HUES64 (cell line): ENCODE results near the gene GALR3.

Experiments
- H3K27ac ChIP-seq: 2 replicates; pipeline ENCODE4 v1.7.0; 2013; ENCODE audit warnings: low read depth, low read length, inconsistent platforms
- H3K27me3 ChIP-seq: 2 replicates; pipeline ENCODE4 v1.6.1; 2013; ENCODE audit warnings: mild to moderate bottlenecking, low read length; ENCODE audit not compliant: insufficient read depth
- H3K36me3 ChIP-seq: 2 replicates; pipeline ENCODE4 v1.6.1; 2013; ENCODE audit warnings: mild to moderate bottlenecking, low read length; ENCODE audit not compliant: insufficient read depth
- H3K4me1 ChIP-seq: 2 replicates; pipeline ENCODE4 v1.6.1; 2013; ENCODE audit warnings: mild to moderate bottlenecking, low read length, moderate library complexity; ENCODE audit not compliant: insufficient read depth
- H3K4me3 ChIP-seq: 2 replicates; pipeline ENCODE4 v1.5.1; 2013; ENCODE audit warnings: mild to moderate bottlenecking, low read length, moderate library complexity
- H3K9ac ChIP-seq: 2 replicates; pipeline ENCODE4 v1.6.1; 2013; ENCODE audit warnings: mild to moderate bottlenecking, low read depth, low read length
- H3K9me3 ChIP-seq: 2 replicates; pipeline ENCODE4 v1.6.1; 2013; ENCODE audit warnings: low read depth, low read length; ENCODE audit not compliant: insufficient read depth
- WGBS: fragments of 150-250, 120-280 bp; methylation state at CpG from one replicate; pipeline ENCODE4 v1.1.7; 2013; ENCODE audit warnings: missing lambda C conversion rate; 5-methylcytosine and 5-hydroxymethylcytosine counted together

The GALR3 gene

DNA sequence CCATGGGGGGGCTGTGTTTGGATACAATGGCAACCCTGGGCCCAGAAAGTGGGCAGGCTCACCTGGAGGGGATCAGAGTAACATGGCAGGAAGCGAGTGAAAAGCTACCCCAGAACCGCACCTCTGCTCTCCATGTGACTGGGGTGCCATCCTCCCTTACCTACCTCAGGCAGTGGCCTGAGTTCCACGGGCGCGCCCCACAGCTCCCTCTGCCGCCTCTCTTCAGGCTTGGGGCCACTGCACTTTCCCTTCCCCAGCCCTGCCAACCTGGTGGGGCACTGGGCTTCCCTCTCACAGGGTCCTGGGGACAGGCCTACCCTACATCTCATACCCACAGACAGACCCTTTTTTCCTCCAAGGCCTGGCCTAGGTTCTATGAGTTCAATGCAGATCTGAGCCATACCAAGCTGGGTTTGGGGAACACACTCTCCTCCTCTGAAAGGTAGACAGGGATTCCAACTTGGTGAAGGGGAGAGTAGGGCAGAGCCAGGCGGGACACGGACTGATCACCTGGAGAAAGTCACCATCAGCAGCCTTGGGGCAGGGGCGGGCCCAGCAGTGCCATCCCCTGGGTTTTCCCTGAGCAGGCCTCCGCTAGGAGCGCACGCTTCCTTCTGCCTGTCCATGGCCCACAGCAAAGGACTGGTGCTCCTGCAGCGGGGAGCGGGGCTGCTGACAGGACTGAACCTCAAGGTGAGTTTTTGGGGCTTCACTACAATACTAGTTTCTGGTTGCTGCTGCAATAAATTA lies 7.1 kb downstream of the GALR3 start:
- H3K4me1 ChIP-seq = no peaks in the 10 kb centered on the region
- H3K27me3 ChIP-seq = peaks cover 6% of the 10 kb centered on the region
- peaks cover 39% of the 10 kb centered on the region for H3K36me3 ChIP-seq
- H3K9me3 ChIP-seq = no peaks in the 10 kb centered on the region
- 89% methylated on average over 14 of the region's 14 CpGs for WGBS
- H3K9ac ChIP-seq = no peak overlapping the region
- no peak overlapping the region for H3K4me3 ChIP-seq
- H3K27ac ChIP-seq = no peak overlapping the region

- H3K9ac ChIP-seq = no peak overlapping the region
- H3K9me3 ChIP-seq = no peaks in the 10 kb centered on the region
- no peak overlapping the region for H3K4me3 ChIP-seq
- H3K36me3 ChIP-seq = peaks cover 39% of the 10 kb centered on the region
- WGBS = 94% methylated on average over 11 of the region's 11 CpGs
- no peak overlapping the region for H3K27ac ChIP-seq
- H3K27me3 ChIP-seq = no peaks in the 10 kb centered on the region
- no peaks in the 10 kb centered on the region for H3K4me1 ChIP-seq
These were observed 8.3 kb downstream of the GALR3 start for GRCh38 chr22:37831472-37831871.

DNA sequence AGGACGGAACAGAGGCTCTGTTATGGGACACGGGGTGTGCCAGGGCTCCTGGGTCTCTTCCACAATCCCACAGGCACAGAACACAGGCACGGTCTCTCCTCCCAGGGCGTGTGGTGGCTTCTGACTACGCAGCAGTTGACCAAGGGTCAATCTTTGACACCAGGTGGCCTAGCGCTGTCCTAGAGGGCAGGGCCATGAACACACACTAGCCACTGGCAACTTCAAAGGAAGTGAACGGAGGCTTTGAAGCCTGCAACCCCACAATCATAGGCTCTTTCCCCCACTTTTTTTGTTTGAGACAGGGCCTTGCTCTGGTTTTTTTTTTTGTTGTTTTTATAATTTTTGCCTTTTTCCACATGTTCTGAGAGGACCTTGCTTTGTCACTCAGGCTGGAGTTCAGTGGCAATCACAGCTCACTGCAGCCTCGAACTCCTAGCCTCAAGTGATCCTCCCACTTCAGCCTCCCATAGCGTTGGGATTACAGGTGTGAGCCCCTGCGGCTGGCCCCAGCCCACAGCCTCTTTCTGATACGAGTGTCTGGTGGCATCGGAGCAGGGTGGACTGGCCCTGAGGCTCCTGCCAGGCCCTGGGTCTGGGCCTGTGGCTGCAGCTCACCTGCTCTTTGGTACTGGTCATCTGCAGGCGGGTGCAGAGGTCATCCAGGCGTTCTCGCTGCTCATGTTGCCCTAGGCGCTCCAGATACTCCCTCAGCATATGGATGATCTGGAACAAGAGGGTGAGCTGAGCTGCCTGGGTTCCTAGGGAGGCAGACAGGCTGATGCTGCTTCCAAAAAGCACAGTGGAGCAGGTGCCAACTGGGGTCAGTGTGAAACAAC lies 9.1 kb downstream of the GALR3 start:
- H3K9ac ChIP-seq = no peak overlapping the region
- no peak overlapping the region for H3K4me3 ChIP-seq
- H3K36me3 ChIP-seq = peaks cover 43% of the 10 kb centered on the region
- no peaks in the 10 kb centered on the region for H3K9me3 ChIP-seq
- no peaks in the 10 kb centered on the region for H3K27me3 ChIP-seq
- WGBS = 95% methylated on average over 16 of the region's 16 CpGs
- no peaks in the 10 kb centered on the region for H3K4me1 ChIP-seq
- no peak overlapping the region for H3K27ac ChIP-seq

- H3K27me3 ChIP-seq = no peaks in the 10 kb centered on the region
These were observed 19.0 kb downstream of the GALR3 start for GRCh38 chr22:37842015-37842793.

GRCh38 chr22:37843741-37844089 lies 20.5 kb downstream of the GALR3 start:
- Histone ChIP-seq H3K4me1 (no peaks in the 10 kb centered on the region), H3K27ac (peak overlapping the region; percentile 62; the same call in 1 of the 2 replicates)
- WGBS = under 1% methylated on average over 46 of the region's 46 CpGs

More at GRCh38 chr22:37842015-37842793, 19.0 kb downstream of the GALR3 start:
- H3K36me3 ChIP-seq = peaks cover 8% of the 10 kb centered on the region
- H3K4me1 ChIP-seq = no peaks in the 10 kb centered on the region
- WGBS = 93% methylated on average over 10 of the region's 10 CpGs
- no peak overlapping the region for H3K9ac ChIP-seq
- no peak overlapping the region for H3K27ac ChIP-seq
- H3K4me3 ChIP-seq = no peak overlapping the region
- no peaks in the 10 kb centered on the region for H3K9me3 ChIP-seq

GRCh38 chr22:37844904-37845329 lies 21.7 kb downstream of the GALR3 start:
- H3K4me3 ChIP-seq = peak overlapping the region; percentile 75
- no peak overlapping the region for H3K9ac ChIP-seq
- no peaks in the 10 kb centered on the region for H3K9me3 ChIP-seq
- H3K36me3 ChIP-seq = peaks cover 2% of the 10 kb centered on the region
- H3K27ac ChIP-seq = no peak overlapping the region
- 97% methylated on average over 4 of the region's 6 CpGs for WGBS
- no peaks in the 10 kb centered on the region for H3K4me1 ChIP-seq
- no peaks in the 10 kb centered on the region for H3K27me3 ChIP-seq

More at GRCh38 chr22:37843741-37844089, 20.5 kb downstream of the GALR3 start:
- peaks cover 6% of the 10 kb centered on the region for H3K36me3 ChIP-seq
- peak overlapping the region; percentile 75 for H3K4me3 ChIP-seq
- H3K9ac ChIP-seq = peak overlapping the region; percentile 58
- no peaks in the 10 kb centered on the region for H3K27me3 ChIP-seq
- no peaks in the 10 kb centered on the region for H3K9me3 ChIP-seq

DNA sequence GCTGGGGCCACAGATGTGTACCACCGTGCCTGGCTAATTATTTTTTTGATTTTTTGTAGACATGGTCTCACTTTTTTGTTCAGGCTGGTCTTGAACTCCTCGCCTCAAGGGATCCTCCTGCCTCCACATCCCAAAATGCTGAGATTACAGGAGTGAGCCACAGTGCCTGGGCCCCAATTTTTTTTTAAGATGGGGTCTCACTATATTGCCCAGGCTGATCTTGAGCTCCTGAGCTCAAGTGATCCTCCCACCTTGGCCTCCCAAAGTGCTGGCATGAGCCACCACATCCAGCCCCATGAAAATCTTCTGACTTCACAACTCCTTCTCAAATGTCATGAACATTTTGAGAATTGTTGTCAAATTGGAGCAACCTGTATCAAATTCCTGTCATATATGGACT lies 23.3 kb downstream of the GALR3 start:
- H3K9ac ChIP-seq = no peak overlapping the region
- peaks cover 10% of the 10 kb centered on the region for H3K36me3 ChIP-seq
- peaks cover 6% of the 10 kb centered on the region; the same call in 1 of the 2 replicates for H3K4me1 ChIP-seq
- no peak overlapping the region for H3K27ac ChIP-seq
- 92% methylated on average over 2 of the region's 2 CpGs for WGBS
- H3K27me3 ChIP-seq = no peaks in the 10 kb centered on the region
- no peaks in the 10 kb centered on the region for H3K9me3 ChIP-seq
- H3K4me3 ChIP-seq = no peak overlapping the region

DNA sequence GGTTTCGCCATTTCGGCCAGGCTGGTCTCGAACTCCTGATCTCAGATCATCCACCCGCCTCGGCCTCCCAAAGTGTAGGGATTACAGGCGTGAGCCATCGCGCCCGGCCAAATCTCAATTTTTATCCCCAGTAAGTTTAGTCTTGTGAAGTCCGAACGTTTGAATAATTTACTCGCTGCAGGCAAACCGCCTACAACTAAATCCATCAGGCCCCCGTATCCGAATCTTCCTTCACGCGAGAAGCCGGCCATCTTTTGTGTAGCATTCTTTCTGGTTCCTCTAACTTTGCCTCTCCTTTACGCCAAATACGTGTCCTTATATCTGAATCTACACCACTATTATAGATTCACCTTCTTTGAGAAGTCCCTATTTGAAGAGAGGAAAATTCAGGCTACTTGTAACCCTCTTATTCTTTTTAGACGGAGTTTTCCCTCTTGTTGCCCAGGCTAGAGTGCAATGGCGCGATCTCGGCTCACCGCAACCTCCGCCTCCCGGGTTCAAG lies 25.5 kb downstream of the GALR3 start:
- WGBS = 34% methylated on average over 27 of the region's 27 CpGs
- Histone ChIP-seq H3K9me3 (no peaks in the 10 kb centered on the region), H3K36me3 (peaks cover 32% of the 10 kb centered on the region)

DNA sequence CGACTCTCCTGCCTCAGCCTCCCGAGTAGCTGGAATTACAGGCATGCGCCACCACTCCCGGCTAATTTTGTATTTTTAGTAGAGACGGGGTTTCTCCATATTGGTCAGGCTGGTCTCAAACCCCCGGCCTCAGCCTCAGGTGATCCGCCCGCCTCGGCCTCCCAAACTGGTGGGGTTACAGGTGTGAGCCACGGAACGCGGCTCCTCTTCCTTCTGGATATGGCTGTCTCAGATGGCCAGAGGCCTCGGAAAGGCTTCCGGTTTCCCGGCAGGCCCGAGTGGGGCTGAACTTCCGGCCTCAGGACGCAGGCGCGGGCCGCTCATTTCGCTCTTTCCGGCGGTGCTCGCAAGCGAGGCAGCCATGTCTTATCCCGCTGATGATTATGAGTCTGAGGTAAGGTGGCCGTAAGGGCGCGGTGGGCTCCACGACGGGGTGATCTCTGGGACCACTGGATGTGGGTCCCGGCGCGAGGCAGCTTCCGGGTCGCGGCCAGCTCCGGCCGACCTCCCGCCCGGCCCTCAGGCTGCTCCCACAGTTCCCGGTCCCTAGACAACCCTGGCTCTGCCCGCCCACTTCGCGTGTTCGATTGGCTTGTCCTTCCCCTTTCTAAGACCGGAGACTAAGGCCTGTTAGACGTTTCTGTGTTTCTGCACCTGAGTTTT lies 26.0 kb downstream of the GALR3 start, which contains the start of gene EIF3L:
TSS of gene EIF3L (plus strand) at position 331 of the 663 bp plus-strand sequence. CDS start at position 362, 31 bp downstream.
- Histone ChIP-seq H3K36me3 (peaks cover 38% of the 10 kb centered on the region), H3K9me3 (no peaks in the 10 kb centered on the region), H3K27me3 (no peaks in the 10 kb centered on the region), H3K4me3 (peak within 1 kb of the TSS; percentile 84), H3K27ac (peak within 1 kb of the TSS; percentile 89), H3K9ac (peak within 1 kb of the TSS; percentile 95), H3K4me1 (peaks cover 6% of the 10 kb centered on the region; the same call in 1 of the 2 replicates)
- WGBS = under 1% methylated on average over 49 of the region's 49 CpGs

More for the DNA sequence above, 25.5 kb downstream of the GALR3 start:
- H3K4me3 ChIP-seq = peak overlapping the region; percentile 84
- peaks cover 6% of the 10 kb centered on the region; the same call in 1 of the 2 replicates for H3K4me1 ChIP-seq
- peak overlapping the region; percentile 95 for H3K9ac ChIP-seq
- no peaks in the 10 kb centered on the region for H3K27me3 ChIP-seq
- H3K27ac ChIP-seq = peak overlapping the region; percentile 89

GRCh38 chr22:37850801-37851200 lies 27.6 kb downstream of the GALR3 start:
- Histone ChIP-seq H3K27me3 (no peaks in the 10 kb centered on the region), H3K36me3 (peaks cover 54% of the 10 kb centered on the region), H3K4me3 (peak overlapping the region; percentile 84), H3K9me3 (no peaks in the 10 kb centered on the region), H3K4me1 (peaks cover 6% of the 10 kb centered on the region; the same call in 1 of the 2 replicates), H3K9ac (peak overlapping the region; percentile 95; the same call in 1 of the 2 replicates), H3K27ac (no peak overlapping the region)
- 96% methylated on average over 4 of the region's 4 CpGs for WGBS
